ENCODE measurements around the gene RTN4R.
A peak's percentile ranks its signal among the peaks of the same experiment; 100 is the strongest.

RTN4R gene

DNA sequence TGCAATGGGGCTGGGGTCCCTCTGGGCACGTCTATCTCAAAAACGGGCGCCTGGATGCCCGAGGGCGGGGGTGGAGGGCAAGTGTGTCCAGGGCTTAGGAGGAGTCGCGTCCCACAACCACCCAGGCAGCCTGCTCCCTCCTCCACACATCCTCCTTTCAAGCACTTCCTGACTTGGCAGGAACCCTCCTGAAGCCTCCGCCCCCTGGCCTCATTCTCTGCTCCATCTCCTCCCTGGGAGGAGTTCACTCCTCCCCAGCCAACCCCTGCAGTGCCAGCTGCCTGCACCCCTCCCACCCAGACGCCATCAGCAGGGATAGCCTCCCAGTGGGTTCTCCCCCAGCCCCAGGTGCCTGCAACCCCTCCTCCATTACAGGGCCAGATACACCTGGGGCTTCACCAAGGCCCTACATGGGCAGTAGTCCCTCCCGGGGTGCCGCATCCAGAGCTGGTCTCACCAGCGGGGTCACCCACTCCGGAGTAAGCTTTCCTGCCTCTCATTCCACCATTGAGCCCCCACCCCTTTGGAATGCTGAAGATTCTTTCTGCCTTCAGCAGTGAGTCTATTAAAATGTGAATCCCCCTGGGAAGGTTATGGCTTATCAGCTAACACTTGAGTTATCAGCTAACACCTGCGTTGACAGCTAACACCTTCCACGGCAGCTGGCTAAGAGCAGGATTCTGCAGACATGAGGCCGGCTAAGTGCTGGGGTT is 24.4 kb downstream of the RTN4R start:
- Histone ChIP-seq H3K4me3 (ENCODE audit: low read depth, low read length) (no peak overlapping the region), H3K9ac (no peak overlapping the region), H3K27me3 (ENCODE audit: control insufficient read depth, insufficient read depth, low read length) (no peaks in the 10 kb centered on the region), H3K27ac (no peak overlapping the region), H3K79me2 (no peaks in the 10 kb centered on the region), H3K4me2 (ENCODE audit: low read length) (no peak overlapping the region), H3K4me1 (no peaks in the 10 kb centered on the region), H3K9me3 (ENCODE audit: control insufficient read depth, low read length) (no peaks in the 10 kb centered on the region), H3K36me3 (ENCODE audit: control insufficient read depth, insufficient read depth, low read length) (no peaks in the 10 kb centered on the region), H2AFZ (peak overlapping the region; percentile 53)
- TF ChIP-seq, protein P1, sequence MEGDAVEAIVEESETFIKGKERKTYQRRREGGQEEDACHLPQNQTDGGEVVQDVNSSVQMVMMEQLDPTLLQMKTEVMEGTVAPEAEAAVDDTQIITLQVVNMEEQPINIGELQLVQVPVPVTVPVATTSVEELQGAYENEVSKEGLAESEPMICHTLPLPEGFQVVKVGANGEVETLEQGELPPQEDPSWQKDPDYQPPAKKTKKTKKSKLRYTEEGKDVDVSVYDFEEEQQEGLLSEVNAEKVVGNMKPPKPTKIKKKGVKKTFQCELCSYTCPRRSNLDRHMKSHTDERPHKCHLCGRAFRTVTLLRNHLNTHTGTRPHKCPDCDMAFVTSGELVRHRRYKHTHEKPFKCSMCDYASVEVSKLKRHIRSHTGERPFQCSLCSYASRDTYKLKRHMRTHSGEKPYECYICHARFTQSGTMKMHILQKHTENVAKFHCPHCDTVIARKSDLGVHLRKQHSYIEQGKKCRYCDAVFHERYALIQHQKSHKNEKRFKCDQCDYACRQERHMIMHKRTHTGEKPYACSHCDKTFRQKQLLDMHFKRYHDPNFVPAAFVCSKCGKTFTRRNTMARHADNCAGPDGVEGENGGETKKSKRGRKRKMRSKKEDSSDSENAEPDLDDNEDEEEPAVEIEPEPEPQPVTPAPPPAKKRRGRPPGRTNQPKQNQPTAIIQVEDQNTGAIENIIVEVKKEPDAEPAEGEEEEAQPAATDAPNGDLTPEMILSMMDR (IDR thresholded peaks at IDR 0.05) = no peak

DNA sequence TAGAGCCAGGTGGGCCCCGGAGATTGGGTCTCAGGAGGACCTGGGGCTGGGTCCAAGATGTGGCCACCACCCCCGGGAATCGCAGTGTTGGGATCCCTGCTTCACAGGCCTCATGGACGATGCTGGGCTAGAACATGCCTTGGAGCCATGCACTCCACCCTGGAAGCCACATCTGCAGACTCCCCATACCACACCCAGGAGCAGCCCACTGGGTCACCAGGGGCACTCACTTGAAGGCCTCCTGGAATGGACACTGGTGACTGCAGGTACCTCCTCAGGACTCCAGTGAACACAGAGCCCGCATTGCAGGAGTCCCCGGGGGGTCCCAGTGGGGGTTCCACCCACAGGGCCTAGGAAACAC is 25.0 kb downstream of the RTN4R start:
- TF ChIP-seq, protein P1 (IDR thresholded peaks at IDR 0.05) = no peak
- Histone ChIP-seq H3K4me3 (ENCODE audit: low read depth, low read length) (no peak overlapping the region), H3K79me2 (no peaks in the 10 kb centered on the region), H3K4me2 (ENCODE audit: low read length) (no peak overlapping the region), H2AFZ (peak overlapping the region; percentile 53), H3K27me3 (ENCODE audit: control insufficient read depth, insufficient read depth, low read length) (no peaks in the 10 kb centered on the region), H3K36me3 (ENCODE audit: control insufficient read depth, insufficient read depth, low read length) (no peaks in the 10 kb centered on the region), H3K27ac (no peak overlapping the region), H3K9ac (no peak overlapping the region), H3K9me3 (ENCODE audit: control insufficient read depth, low read length) (no peaks in the 10 kb centered on the region), H3K4me1 (no peaks in the 10 kb centered on the region)

DNA sequence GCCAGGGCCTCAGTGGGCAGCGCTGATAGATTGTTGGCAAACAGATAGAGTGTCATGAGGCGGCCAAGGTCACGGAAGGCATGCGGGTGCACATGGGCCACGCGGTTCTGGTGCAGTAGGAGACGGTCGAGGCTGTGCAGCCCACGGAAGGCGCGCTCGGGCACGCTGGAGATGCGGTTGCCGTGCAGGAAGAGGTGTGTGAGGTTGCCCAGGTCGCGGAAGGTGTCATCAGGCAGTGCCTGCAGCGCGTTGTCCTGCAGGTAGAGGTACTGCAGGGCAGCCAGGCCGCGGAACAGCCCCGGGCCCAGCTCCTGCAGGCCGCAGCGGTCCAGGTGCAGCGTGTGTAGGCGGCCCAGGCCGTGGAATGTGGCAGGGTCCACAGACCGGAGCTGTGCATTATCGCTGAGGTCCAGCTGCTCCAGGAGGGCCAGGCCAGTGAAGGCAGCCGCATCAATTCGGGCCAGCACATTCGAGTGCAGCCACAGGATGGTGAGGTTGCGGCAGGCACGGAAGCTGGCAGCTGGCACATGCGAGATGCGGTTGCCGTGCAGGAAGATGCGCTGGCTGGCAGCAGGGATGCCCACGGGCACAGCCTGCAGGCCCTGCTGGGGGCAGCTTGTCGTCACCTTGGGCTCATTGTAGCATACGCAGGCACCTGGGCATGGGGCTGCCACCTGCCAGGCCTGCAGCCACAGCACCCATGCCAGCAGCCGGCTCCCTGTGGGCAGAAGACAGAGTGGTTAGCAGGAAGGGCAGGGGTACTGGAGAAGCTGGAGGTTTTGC is 25.5 kb downstream of the RTN4R start:
- TF ChIP-seq, protein P1 (IDR thresholded peaks at IDR 0.05) = no peak
- Histone ChIP-seq H3K9me3 (ENCODE audit: control insufficient read depth, low read length) (no peaks in the 10 kb centered on the region), H3K27ac (no peak overlapping the region), H2AFZ (no peak overlapping the region), H3K4me1 (no peaks in the 10 kb centered on the region), H3K79me2 (no peaks in the 10 kb centered on the region), H3K4me2 (ENCODE audit: low read length) (no peak overlapping the region), H3K36me3 (ENCODE audit: control insufficient read depth, insufficient read depth, low read length) (no peaks in the 10 kb centered on the region), H3K27me3 (ENCODE audit: control insufficient read depth, insufficient read depth, low read length) (no peaks in the 10 kb centered on the region), H3K9ac (no peak overlapping the region), H3K4me3 (ENCODE audit: low read depth, low read length) (no peak overlapping the region)

DNA sequence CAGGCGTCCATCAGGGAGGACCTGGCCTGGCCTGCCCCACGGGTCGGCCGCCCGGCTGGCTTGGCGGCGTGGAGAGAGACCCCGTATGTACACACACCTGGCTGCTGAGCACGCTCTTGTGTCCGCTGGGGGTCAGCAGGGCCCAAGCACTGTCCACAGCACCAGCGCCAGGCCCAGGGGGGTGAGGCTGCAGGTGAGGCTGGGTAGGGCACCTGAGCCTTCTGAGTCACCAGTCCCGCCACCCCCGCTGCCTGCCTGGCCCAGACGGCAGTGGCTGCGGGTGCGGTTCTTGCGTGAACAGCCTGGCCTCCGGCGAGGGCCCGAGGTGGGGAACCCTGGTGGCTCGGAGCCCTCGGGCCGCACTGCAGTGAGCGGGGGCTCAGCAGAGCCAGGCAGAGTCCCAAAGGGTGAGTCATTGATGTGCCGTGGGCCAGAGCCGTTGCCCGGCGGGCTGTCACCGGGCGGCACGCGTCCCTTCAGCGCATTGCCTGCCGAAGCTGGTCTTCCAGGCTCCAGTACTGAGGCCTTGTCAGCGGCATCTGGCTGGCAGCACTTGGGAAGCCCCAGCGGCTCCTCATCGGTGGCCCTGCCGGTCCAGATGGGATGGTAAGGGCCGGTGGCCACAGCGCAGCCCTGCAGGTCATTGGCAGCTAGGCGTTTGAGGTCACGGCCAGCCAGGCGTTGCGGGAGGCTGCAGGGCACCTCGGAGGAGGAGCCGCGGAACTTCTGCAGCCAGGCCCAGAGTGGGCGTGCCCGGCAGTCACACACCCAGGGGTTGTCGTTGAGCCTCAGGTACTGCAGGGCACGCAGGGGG is 26.3 kb downstream of the RTN4R start:
- H3K27ac ChIP-seq = no peak overlapping the region
- H3K4me2 ChIP-seq (ENCODE audit: low read length) = no peak overlapping the region
- TF ChIP-seq, protein P1 (IDR thresholded peaks at IDR 0.05) = no peak
- H3K9ac ChIP-seq = no peak overlapping the region
- no peak overlapping the region for H2AFZ ChIP-seq
- H3K27me3 ChIP-seq (ENCODE audit: control insufficient read depth, insufficient read depth, low read length) = no peaks in the 10 kb centered on the region
- H3K79me2 ChIP-seq = no peaks in the 10 kb centered on the region
- H3K36me3 ChIP-seq (ENCODE audit: control insufficient read depth, insufficient read depth, low read length) = no peaks in the 10 kb centered on the region
- H3K9me3 ChIP-seq (ENCODE audit: control insufficient read depth, low read length) = no peaks in the 10 kb centered on the region
- H3K4me3 ChIP-seq (ENCODE audit: low read depth, low read length) = no peak overlapping the region
- H3K4me1 ChIP-seq = no peaks in the 10 kb centered on the region

All from parathyroid adenoma (tissue), 2 donors.